ENCODE data around the gene DUSP22.

DNA sequence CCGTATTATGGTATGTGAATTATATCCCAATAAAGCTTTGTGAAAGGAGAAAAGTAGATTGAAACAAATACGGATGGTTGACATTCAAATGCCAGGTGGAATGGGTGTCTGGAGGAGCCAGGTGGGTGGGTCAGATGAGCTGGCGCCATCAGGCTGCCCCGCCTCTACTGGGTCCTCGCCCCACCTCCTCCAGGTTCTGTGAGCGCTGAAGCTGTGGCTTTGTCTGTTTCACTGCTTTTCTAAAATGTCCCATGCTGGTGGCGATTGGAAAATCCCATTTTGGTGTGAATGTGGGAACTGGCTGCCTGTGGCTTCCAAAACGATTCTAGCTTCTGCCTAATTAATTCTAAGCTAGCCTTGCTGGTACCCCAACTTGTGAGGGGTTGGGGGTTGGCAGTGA lies 16.5 kb downstream of the DUSP22 start:
- no peak for TF ChIP-seq NR3C1 (IDR thresholded peaks at IDR 0.05)
- TF ChIP-seq POLR2A (IDR thresholded peaks at IDR 0.05; ENCODE audit: low read length) = no peak
- TF ChIP-seq RFX5 (IDR thresholded peaks at IDR 0.05) = no peak
- TF ChIP-seq CHD2 (IDR thresholded peaks at IDR 0.05; ENCODE audit: low read length, partially characterized antibody) = no peak
- TF ChIP-seq, protein P1, sequence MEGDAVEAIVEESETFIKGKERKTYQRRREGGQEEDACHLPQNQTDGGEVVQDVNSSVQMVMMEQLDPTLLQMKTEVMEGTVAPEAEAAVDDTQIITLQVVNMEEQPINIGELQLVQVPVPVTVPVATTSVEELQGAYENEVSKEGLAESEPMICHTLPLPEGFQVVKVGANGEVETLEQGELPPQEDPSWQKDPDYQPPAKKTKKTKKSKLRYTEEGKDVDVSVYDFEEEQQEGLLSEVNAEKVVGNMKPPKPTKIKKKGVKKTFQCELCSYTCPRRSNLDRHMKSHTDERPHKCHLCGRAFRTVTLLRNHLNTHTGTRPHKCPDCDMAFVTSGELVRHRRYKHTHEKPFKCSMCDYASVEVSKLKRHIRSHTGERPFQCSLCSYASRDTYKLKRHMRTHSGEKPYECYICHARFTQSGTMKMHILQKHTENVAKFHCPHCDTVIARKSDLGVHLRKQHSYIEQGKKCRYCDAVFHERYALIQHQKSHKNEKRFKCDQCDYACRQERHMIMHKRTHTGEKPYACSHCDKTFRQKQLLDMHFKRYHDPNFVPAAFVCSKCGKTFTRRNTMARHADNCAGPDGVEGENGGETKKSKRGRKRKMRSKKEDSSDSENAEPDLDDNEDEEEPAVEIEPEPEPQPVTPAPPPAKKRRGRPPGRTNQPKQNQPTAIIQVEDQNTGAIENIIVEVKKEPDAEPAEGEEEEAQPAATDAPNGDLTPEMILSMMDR (IDR thresholded peaks at IDR 0.05) = no peak
- TF ChIP-seq JUNB (IDR thresholded peaks at IDR 0.05) = no peak
- no peak for TF ChIP-seq RARB (CRISPR knock-in tag; IDR thresholded peaks at IDR 0.05)
- TF ChIP-seq CBX2 (IDR thresholded peaks at IDR 0.05; ENCODE audit: borderline replicate concordance, low read depth) = no peak
